Subcutaneous abdominal adipose tissue (tissue), 5 donors: ENCODE results near the gene TLNRD1.

Experiments used
- H3K27ac ChIP-seq: one replicate; pipeline ENCODE4 v1.7.0; 2013; ENCODE audit warnings: low read depth, mild to moderate bottlenecking, inconsistent platforms, low read length, moderate library complexity
- H3K27me3 ChIP-seq, 5 donors: one replicate each; pipeline ENCODE4 v1.7.0; 2013; ENCODE audit warnings: low read length in 5 of 5, inconsistent platforms in 1 of 5; ENCODE audit not compliant: control insufficient read depth in 5 of 5, insufficient read depth in 4 of 5
- H3K36me3 ChIP-seq, 5 donors: one replicate each; pipeline ENCODE4 v1.7.0; 2013; ENCODE audit warnings: low read length in 5 of 5; ENCODE audit not compliant: control insufficient read depth in 5 of 5, insufficient read depth in 5 of 5
- H3K4me1 ChIP-seq, 5 donors: one replicate each; pipeline ENCODE4 v1.7.0; 2013; ENCODE audit warnings: low read length in 5 of 5, mild to moderate bottlenecking in 3 of 5, moderate library complexity in 1 of 5; ENCODE audit not compliant: control insufficient read depth in 5 of 5, insufficient read depth in 5 of 5
- H3K4me3 ChIP-seq, 5 donors: one replicate each; pipeline ENCODE4 v1.7.0; 2013; ENCODE audit warnings: low read length in 5 of 5, low read depth in 1 of 5
- H3K9ac ChIP-seq, 5 donors: one replicate each; pipeline ENCODE4 v1.7.0; 2013; ENCODE audit warnings: low read length in 5 of 5, mild to moderate bottlenecking in 4 of 5, moderate library complexity in 3 of 5
- H3K9me3 ChIP-seq, 5 donors: one replicate each; pipeline ENCODE4 v1.7.0; 2013; ENCODE audit warnings: low read length in 5 of 5; ENCODE audit not compliant: control insufficient read depth in 5 of 5
- donor health status: healthy.
- donor health status: healthy.
- donor health status: healthy.
- donor health status: healthy.
- donor health status: healthy.

The TLNRD1 gene

GRCh38 chr15:80966431-80967197, 34.1 kb upstream of the TLNRD1 start:
- Histone ChIP-seq H3K4me1 (peaks cover 0 to 9% (median 3%) of the 10 kb centered on the region in 5 donors), H3K4me3 (no peak overlapping the region), H3K27ac (no peak overlapping the region), H3K36me3 (peaks cover 0 to 22% (median 15%) of the 10 kb centered on the region in 5 donors), H3K9me3 (no peaks in the 10 kb centered on the region), H3K9ac (no peak overlapping the region), H3K27me3 (no peaks in the 10 kb centered on the region)

GRCh38 chr15:80967451-80967850, 33.3 kb upstream of the TLNRD1 start:
- H3K27me3 ChIP-seq: no peaks in the 10 kb centered on the region
- peaks cover 0 to 22% (median 15%) of the 10 kb centered on the region in 5 donors for H3K36me3 ChIP-seq
- H3K9ac ChIP-seq: no peak overlapping the region
- H3K9me3 ChIP-seq: no peaks in the 10 kb centered on the region
- no peak overlapping the region for H3K27ac ChIP-seq
- H3K4me1 ChIP-seq: peaks cover 0 to 9% (median 3%) of the 10 kb centered on the region in 5 donors
- no peak overlapping the region for H3K4me3 ChIP-seq

- Histone ChIP-seq H3K4me3 (no peak overlapping the region), H3K36me3 (peaks cover 0 to 22% (median 15%) of the 10 kb centered on the region in 5 donors), H3K4me1 (peaks cover 0 to 9% (median 3%) of the 10 kb centered on the region in 5 donors), H3K9me3 (no peaks in the 10 kb centered on the region), H3K27ac (no peak overlapping the region), H3K27me3 (no peaks in the 10 kb centered on the region), H3K9ac (no peak overlapping the region)
Measured at GRCh38 chr15:80967991-80968510, 32.7 kb upstream of the TLNRD1 start.

- H3K36me3 ChIP-seq: peaks cover 0 to 22% (median 20%) of the 10 kb centered on the region in 5 donors
- H3K4me1 ChIP-seq: peaks cover 0 to 9% (median 3%) of the 10 kb centered on the region in 5 donors
- no peaks in the 10 kb centered on the region for H3K9me3 ChIP-seq
- H3K27me3 ChIP-seq: no peaks in the 10 kb centered on the region
- no peak overlapping the region for H3K9ac ChIP-seq
- H3K27ac ChIP-seq: no peak overlapping the region
- no peak overlapping the region for H3K4me3 ChIP-seq
Measured at GRCh38 chr15:80969316-80969715, 31.4 kb upstream of the TLNRD1 start.

GRCh38 chr15:80970018-80970657, 30.6 kb upstream of the TLNRD1 start:
- no peaks in the 10 kb centered on the region for H3K27me3 ChIP-seq
- H3K9ac ChIP-seq: no peak overlapping the region
- peaks cover 0 to 22% (median 20%) of the 10 kb centered on the region in 5 donors for H3K36me3 ChIP-seq
- no peaks in the 10 kb centered on the region for H3K9me3 ChIP-seq
- no peak overlapping the region for H3K4me3 ChIP-seq
- no peak overlapping the region for H3K27ac ChIP-seq
- peaks cover 0 to 9% (median 3%) of the 10 kb centered on the region in 5 donors for H3K4me1 ChIP-seq

- Histone ChIP-seq H3K27ac (no peak overlapping the region), H3K36me3 (peaks cover 0 to 22% (median 20%) of the 10 kb centered on the region in 5 donors), H3K9ac (no peak overlapping the region), H3K27me3 (no peaks in the 10 kb centered on the region), H3K9me3 (no peaks in the 10 kb centered on the region), H3K4me1 (peaks cover 0 to 9% (median 3%) of the 10 kb centered on the region in 5 donors), H3K4me3 (no peak overlapping the region)
Measured at GRCh38 chr15:80970658-80971057, 30.1 kb upstream of the TLNRD1 start.

GRCh38 chr15:80971143-80971542, 29.6 kb upstream of the TLNRD1 start:
- no peak overlapping the region for H3K9ac ChIP-seq
- H3K4me1 ChIP-seq: peaks cover 0 to 9% (median 3%) of the 10 kb centered on the region in 5 donors
- no peak overlapping the region for H3K27ac ChIP-seq
- H3K4me3 ChIP-seq: no peak overlapping the region
- peaks cover 0 to 22% (median 20%) of the 10 kb centered on the region in 5 donors for H3K36me3 ChIP-seq
- H3K27me3 ChIP-seq: no peaks in the 10 kb centered on the region
- no peaks in the 10 kb centered on the region for H3K9me3 ChIP-seq

GRCh38 chr15:80972276-80972675, 28.4 kb upstream of the TLNRD1 start:
- Histone ChIP-seq H3K9me3 (no peaks in the 10 kb centered on the region), H3K4me3 (no peak overlapping the region), H3K4me1 (peaks cover 0 to 10% (median 7%) of the 10 kb centered on the region in 5 donors), H3K27ac (no peak overlapping the region), H3K27me3 (no peaks in the 10 kb centered on the region), H3K9ac (no peak overlapping the region), H3K36me3 (peaks cover 0 to 25% (median 16%) of the 10 kb centered on the region in 5 donors)

GRCh38 chr15:80974914-80975313, 25.8 kb upstream of the TLNRD1 start:
- Histone ChIP-seq H3K4me3 (no peak overlapping the region), H3K36me3 (peaks cover 7 to 30% (median 23%) of the 10 kb centered on the region in 5 donors)

GRCh38 chr15:80976851-80977250, 23.9 kb upstream of the TLNRD1 start:
- no peak overlapping the region for H3K27ac ChIP-seq
- peaks cover 12 to 38% (median 30%) of the 10 kb centered on the region in 5 donors for H3K36me3 ChIP-seq
- H3K9me3 ChIP-seq: no peaks in the 10 kb centered on the region
- H3K4me1 ChIP-seq: peaks cover 0 to 11% (median 7%) of the 10 kb centered on the region in 5 donors
- H3K27me3 ChIP-seq: no peaks in the 10 kb centered on the region
- no peak overlapping the region for H3K4me3 ChIP-seq
- no peak overlapping the region for H3K9ac ChIP-seq

More at GRCh38 chr15:80974914-80975313, 25.8 kb upstream of the TLNRD1 start:
- Histone ChIP-seq H3K27ac (no peak overlapping the region), H3K4me1 (peaks cover 0 to 11% (median 7%) of the 10 kb centered on the region in 5 donors), H3K9ac (no peak overlapping the region), H3K9me3 (no peaks in the 10 kb centered on the region), H3K27me3 (no peaks in the 10 kb centered on the region)
